NT2/D1 (cell line): ENCODE data around the gene TAF7.

Experiments used
- DNase-seq: peaks from one replicate; pipeline ENCODE4 v3.0.0-alpha.2; 2011; ENCODE audit warnings: low read depth, low spot score
- H3K27me3 ChIP-seq: 2 replicates; pipeline ENCODE4 v1.6.0; 2011; ENCODE audit warnings: mild to moderate bottlenecking; ENCODE audit not compliant: insufficient read length, insufficient read depth
- H3K36me3 ChIP-seq: 2 replicates; pipeline ENCODE4 v1.6.1; 2011; ENCODE audit warnings: mild to moderate bottlenecking, low read length, mixed read lengths; ENCODE audit not compliant: insufficient read depth, insufficient read length
- H3K4me1 ChIP-seq: 2 replicates; pipeline ENCODE4 v1.5.1; 2011; ENCODE audit not compliant: insufficient read depth, insufficient read length
- H3K4me3 ChIP-seq: 2 replicates; pipeline ENCODE4 v1.5.1; 2011; ENCODE audit warnings: low read depth; ENCODE audit not compliant: insufficient read length
- H3K9ac ChIP-seq: 2 replicates; pipeline ENCODE4 v1.6.0; 2011; ENCODE audit warnings: low read depth; ENCODE audit not compliant: insufficient read length
- H3K9me3 ChIP-seq: 2 replicates; pipeline ENCODE4 v1.5.1; 2011; ENCODE audit warnings: mild to moderate bottlenecking, low read length; ENCODE audit not compliant: insufficient read depth
- SUZ12 ChIP-seq: IDR thresholded peaks from 2 replicates; pipeline ENCODE4 v1.6.1; 2011; ENCODE audit not compliant: insufficient read length, insufficient read depth; ENCODE audit errors: extremely low read depth
- YY1 ChIP-seq: IDR thresholded peaks from 2 replicates; pipeline ENCODE4 v1.6.1; 2011; ENCODE audit not compliant: insufficient read length, insufficient read depth
- ZNF274 ChIP-seq: IDR thresholded peaks from 2 replicates; pipeline ENCODE4 v1.6.1; 2011; ENCODE audit warnings: mild to moderate bottlenecking, low read depth, low read length

TAF7 gene

GRCh38 chr5:141306630-141307029, 14.0 kb downstream of the TAF7 start:
- TF ChIP-seq SUZ12 (no peak), ZNF274 (no peak), YY1 (no peak)
- H3K36me3 ChIP-seq, result no peaks in the 10 kb centered on the region
- H3K4me3 ChIP-seq, result no peak overlapping the region
- H3K4me1 ChIP-seq, result no peaks in the 10 kb centered on the region
- DNase-seq, result no peak
- no peaks in the 10 kb centered on the region for H3K9me3 ChIP-seq
- no peaks in the 10 kb centered on the region for H3K27me3 ChIP-seq
- H3K9ac ChIP-seq, result no peak overlapping the region

GRCh38 chr5:141303756-141304155, 16.8 kb downstream of the TAF7 start, which contains the start of gene SLC25A2:
TSS of gene SLC25A2 (minus strand) at chr5:141304049. CDS start at chr5:141303865, 184 bp downstream.
- H3K4me3 ChIP-seq, result no peak within 1 kb of the TSS
- no peaks in the 10 kb centered on the region for H3K9me3 ChIP-seq
- no peaks in the 10 kb centered on the region for H3K27me3 ChIP-seq
- DNase-seq, result no peak
- H3K36me3 ChIP-seq, result no peaks in the 10 kb centered on the region
- H3K9ac ChIP-seq, result no peak within 1 kb of the TSS
- TF ChIP-seq YY1 (no peak), SUZ12 (no peak), ZNF274 (no peak)
- H3K4me1 ChIP-seq, result no peaks in the 10 kb centered on the region

GRCh38 chr5:141298376-141298775, 22.2 kb downstream of the TAF7 start:
- TF ChIP-seq ZNF274 (no peak), YY1 (no peak), SUZ12 (no peak)
- Histone ChIP-seq H3K4me3 (no peak overlapping the region), H3K9me3 (no peaks in the 10 kb centered on the region), H3K9ac (no peak overlapping the region), H3K4me1 (no peaks in the 10 kb centered on the region), H3K27me3 (no peaks in the 10 kb centered on the region), H3K36me3 (no peaks in the 10 kb centered on the region)
- no peak for DNase-seq

- Histone ChIP-seq H3K27me3 (no peaks in the 10 kb centered on the region), H3K36me3 (no peaks in the 10 kb centered on the region), H3K9me3 (peaks cover 24% of the 10 kb centered on the region), H3K4me1 (no peaks in the 10 kb centered on the region), H3K4me3 (no peak overlapping the region), H3K9ac (no peak overlapping the region)
- TF ChIP-seq ZNF274 (no peak), SUZ12 (no peak), YY1 (no peak)
- no peak for DNase-seq
These were observed 47.7 kb downstream of the TAF7 start for GRCh38 chr5:141272906-141273305.

GRCh38 chr5:141269195-141269594, 51.4 kb downstream of the TAF7 start:
- Histone ChIP-seq H3K4me1 (no peaks in the 10 kb centered on the region), H3K27me3 (no peaks in the 10 kb centered on the region), H3K36me3 (no peaks in the 10 kb centered on the region), H3K4me3 (no peak overlapping the region), H3K9me3 (peaks cover 55% of the 10 kb centered on the region), H3K9ac (no peak overlapping the region)
- no peak for DNase-seq
- TF ChIP-seq YY1, result no peak
- no peak for TF ChIP-seq ZNF274
- TF ChIP-seq SUZ12, result no peak
